Measurements from ENCODE around the gene TMEM63C.
A peak's percentile ranks its signal among the peaks of the same experiment; 100 is the strongest.

Gene TMEM63C

GRCh38 chr14:77230914-77231313 lies 49.3 kb downstream of the TMEM63C start:
- no peaks in the 10 kb centered on the region for H3K4me1 ChIP-seq (ENCODE audit: control insufficient read depth, insufficient read depth, low read length)
- TF ChIP-seq ZNF426 (tag by site-specific recombination; IDR thresholded peaks at IDR 0.05), result no peak
- no peak for TF ChIP-seq ZNF585B (tag by site-specific recombination; IDR thresholded peaks at IDR 0.05)
- TF ChIP-seq ZFP41 (tag by site-specific recombination; IDR thresholded peaks at IDR 0.05; ENCODE audit: borderline replicate concordance), result no peak
- TF ChIP-seq, protein P1, sequence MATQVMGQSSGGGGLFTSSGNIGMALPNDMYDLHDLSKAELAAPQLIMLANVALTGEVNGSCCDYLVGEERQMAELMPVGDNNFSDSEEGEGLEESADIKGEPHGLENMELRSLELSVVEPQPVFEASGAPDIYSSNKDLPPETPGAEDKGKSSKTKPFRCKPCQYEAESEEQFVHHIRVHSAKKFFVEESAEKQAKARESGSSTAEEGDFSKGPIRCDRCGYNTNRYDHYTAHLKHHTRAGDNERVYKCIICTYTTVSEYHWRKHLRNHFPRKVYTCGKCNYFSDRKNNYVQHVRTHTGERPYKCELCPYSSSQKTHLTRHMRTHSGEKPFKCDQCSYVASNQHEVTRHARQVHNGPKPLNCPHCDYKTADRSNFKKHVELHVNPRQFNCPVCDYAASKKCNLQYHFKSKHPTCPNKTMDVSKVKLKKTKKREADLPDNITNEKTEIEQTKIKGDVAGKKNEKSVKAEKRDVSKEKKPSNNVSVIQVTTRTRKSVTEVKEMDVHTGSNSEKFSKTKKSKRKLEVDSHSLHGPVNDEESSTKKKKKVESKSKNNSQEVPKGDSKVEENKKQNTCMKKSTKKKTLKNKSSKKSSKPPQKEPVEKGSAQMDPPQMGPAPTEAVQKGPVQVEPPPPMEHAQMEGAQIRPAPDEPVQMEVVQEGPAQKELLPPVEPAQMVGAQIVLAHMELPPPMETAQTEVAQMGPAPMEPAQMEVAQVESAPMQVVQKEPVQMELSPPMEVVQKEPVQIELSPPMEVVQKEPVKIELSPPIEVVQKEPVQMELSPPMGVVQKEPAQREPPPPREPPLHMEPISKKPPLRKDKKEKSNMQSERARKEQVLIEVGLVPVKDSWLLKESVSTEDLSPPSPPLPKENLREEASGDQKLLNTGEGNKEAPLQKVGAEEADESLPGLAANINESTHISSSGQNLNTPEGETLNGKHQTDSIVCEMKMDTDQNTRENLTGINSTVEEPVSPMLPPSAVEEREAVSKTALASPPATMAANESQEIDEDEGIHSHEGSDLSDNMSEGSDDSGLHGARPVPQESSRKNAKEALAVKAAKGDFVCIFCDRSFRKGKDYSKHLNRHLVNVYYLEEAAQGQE (tag by site-specific recombination; IDR thresholded peaks at IDR 0.05), result no peak
- TF ChIP-seq ZNF658 (tag by site-specific recombination; IDR thresholded peaks at IDR 0.05), result no peak
- no peak for TF ChIP-seq ZBTB6 (tag by site-specific recombination; IDR thresholded peaks at IDR 0.05)
- TF ChIP-seq, protein P2, sequence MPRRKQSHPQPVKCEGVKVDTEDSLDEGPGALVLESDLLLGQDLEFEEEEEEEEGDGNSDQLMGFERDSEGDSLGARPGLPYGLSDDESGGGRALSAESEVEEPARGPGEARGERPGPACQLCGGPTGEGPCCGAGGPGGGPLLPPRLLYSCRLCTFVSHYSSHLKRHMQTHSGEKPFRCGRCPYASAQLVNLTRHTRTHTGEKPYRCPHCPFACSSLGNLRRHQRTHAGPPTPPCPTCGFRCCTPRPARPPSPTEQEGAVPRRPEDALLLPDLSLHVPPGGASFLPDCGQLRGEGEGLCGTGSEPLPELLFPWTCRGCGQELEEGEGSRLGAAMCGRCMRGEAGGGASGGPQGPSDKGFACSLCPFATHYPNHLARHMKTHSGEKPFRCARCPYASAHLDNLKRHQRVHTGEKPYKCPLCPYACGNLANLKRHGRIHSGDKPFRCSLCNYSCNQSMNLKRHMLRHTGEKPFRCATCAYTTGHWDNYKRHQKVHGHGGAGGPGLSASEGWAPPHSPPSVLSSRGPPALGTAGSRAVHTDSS (tag by site-specific recombination; IDR thresholded peaks at IDR 0.05), result no peak
- no peak for TF ChIP-seq ZNF747 (tag by site-specific recombination; IDR thresholded peaks at IDR 0.05)
- TF ChIP-seq ZNF184 (tag by site-specific recombination; IDR thresholded peaks at IDR 0.05), result peak; percentile 96
- no peak overlapping the region for H3K4me3 ChIP-seq (ENCODE audit: low read depth, low read length)
- CTCF ChIA-PET, result no interaction called here
- POLR2A ChIA-PET, result no interaction called here
- H3K36me3 ChIP-seq (ENCODE audit: control insufficient read depth in 2 of 2, insufficient read depth in 1 of 2, low read length in 2 of 2), result no peaks in the 10 kb centered on the region
- no peak overlapping the region for H3K27ac ChIP-seq (ENCODE audit: extremely low read depth, low read depth, low read length)
- no peaks in the 10 kb centered on the region for H3K9me3 ChIP-seq (ENCODE audit: control insufficient read depth, insufficient read depth, low read depth, low read length)

DNA sequence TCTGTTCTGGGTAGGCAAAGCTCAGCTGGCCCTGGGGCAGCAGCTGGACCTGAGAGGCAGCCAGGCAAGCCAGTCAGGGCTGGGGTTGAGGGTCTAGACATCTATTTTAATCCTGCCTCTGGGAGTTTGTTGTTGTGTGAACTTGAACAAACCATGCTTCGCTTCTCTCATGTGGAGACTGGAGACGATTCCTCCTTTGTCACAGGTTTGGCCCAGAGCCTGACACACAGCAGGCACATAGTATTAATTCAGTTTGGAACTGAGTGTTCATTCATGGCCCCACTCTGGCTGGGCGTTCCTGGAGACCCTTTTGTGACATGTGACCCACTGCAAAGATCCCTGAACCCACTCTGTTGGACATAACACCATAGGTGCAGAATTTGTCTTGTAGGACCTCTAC lies 50.1 kb downstream of the TMEM63C start:
- H3K4me3 ChIP-seq (ENCODE audit: low read depth, low read length), result no peak overlapping the region
- ChIA-PET CTCF (no interaction called here), POLR2A (no interaction called here)
- H3K9me3 ChIP-seq (ENCODE audit: control insufficient read depth, insufficient read depth, low read depth, low read length), result no peaks in the 10 kb centered on the region
- no peaks in the 10 kb centered on the region for H3K36me3 ChIP-seq (ENCODE audit: control insufficient read depth in 2 of 2, insufficient read depth in 1 of 2, low read length in 2 of 2)
- TF ChIP-seq ZNF830 (tag by site-specific recombination; IDR thresholded peaks at IDR 0.05; ENCODE audit: low read depth) (no peak), ZNF785 (tag by site-specific recombination; IDR thresholded peaks at IDR 0.05) (no peak), ZBTB1 (tag by site-specific recombination; IDR thresholded peaks at IDR 0.05) (no peak), ZNF610 (tag by site-specific recombination; IDR thresholded peaks at IDR 0.05; ENCODE audit: borderline replicate concordance) (no peak), BCL11A (tag by site-specific recombination; IDR thresholded peaks at IDR 0.05; ENCODE audit: low read depth) (no peak), ZNF157 (tag by site-specific recombination; IDR thresholded peaks at IDR 0.05) (no peak), ZNF202 (tag by site-specific recombination; IDR thresholded peaks at IDR 0.05; ENCODE audit: borderline replicate concordance) (no peak), ZBTB49 (tag by site-specific recombination; IDR thresholded peaks at IDR 0.05; ENCODE audit: low read depth) (no peak)
- TF ChIP-seq, protein P3, sequence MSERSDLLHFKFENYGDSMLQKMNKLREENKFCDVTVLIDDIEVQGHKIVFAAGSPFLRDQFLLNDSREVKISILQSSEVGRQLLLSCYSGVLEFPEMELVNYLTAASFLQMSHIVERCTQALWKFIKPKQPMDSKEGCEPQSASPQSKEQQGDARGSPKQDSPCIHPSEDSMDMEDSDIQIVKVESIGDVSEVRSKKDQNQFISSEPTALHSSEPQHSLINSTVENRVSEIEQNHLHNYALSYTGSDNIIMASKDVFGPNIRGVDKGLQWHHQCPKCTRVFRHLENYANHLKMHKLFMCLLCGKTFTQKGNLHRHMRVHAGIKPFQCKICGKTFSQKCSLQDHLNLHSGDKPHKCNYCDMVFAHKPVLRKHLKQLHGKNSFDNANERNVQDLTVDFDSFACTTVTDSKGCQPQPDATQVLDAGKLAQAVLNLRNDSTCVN (tag by site-specific recombination; optimal IDR thresholded peaks at IDR 0.05), result no peak
- no peak overlapping the region for H3K27ac ChIP-seq (ENCODE audit: extremely low read depth, low read depth, low read length)
- no peaks in the 10 kb centered on the region for H3K4me1 ChIP-seq (ENCODE audit: control insufficient read depth, insufficient read depth, low read length)
